SK-N-SH (cell line): ENCODE measurements around the gene DUSP3. TPM values are rescaled to one million over a fixed set of nuclear protein-coding genes. Genes with fewer than 3 reads are reported as not detected.

ENCODE experiments used
- CTCF ChIA-PET: fragments of 300-600, 350-600 bp; formaldehyde crosslinking; extraction: SDS; loops from one replicate; lab custom pipeline; 2021; lab: Yijun Ruan, JAX
- POLR2A ChIA-PET: fragments of 350-600 bp; sonication (Branson Sonifier 250); formaldehyde crosslinking; extraction: SDS; loops from one replicate; lab custom pipeline; 2020; ENCODE audit warnings: antibody characterized with exemption, inconsistent platforms; lab: Yijun Ruan, JAX
- DNase-seq: peaks from one replicate; pipeline ENCODE4 v3.0.0; 2012
- H2AFZ ChIP-seq: fragments of 200-600 bp; sonication (generic); 2 replicates; pipeline ENCODE4 v1.8.1; 2016; ENCODE audit warnings: antibody characterized with exemption, mild to moderate bottlenecking, low read depth
- H3F3A ChIP-seq: fragments of 200-600 bp; sonication (generic); replicated peaks from 2 replicates; pipeline ENCODE3; 2016; ENCODE audit warnings: antibody characterized with exemption, mild to moderate bottlenecking; ENCODE audit not compliant: insufficient read depth
- H3K27ac ChIP-seq, 2 experiments: fragments of 200-500 bp in 1 of 2; fragments of 200-600 bp in 1 of 2; sonication (Bioruptor generic) in 1 of 2; sonication (generic), shearing (Covaris generic) in 1 of 2; 2 replicates each; pipeline versions ENCODE4 v1.5.1 to v1.6.1; 2014 to 2016; ENCODE audit warnings: low read depth in 2 of 2, inconsistent platforms in 1 of 2, low read length in 1 of 2, mild to moderate bottlenecking in 1 of 2, mixed read lengths in 1 of 2
- H3K27me3 ChIP-seq: fragments of 200-600 bp; sonication (generic), shearing (Covaris generic); 2 replicates; pipeline ENCODE4 v1.6.1; 2016; ENCODE audit warnings: mixed run types; ENCODE audit not compliant: insufficient read depth
- H3K36me3 ChIP-seq, 2 experiments: fragments of 200-500 bp in 1 of 2; fragments of 200-600 bp in 1 of 2; sonication (Bioruptor generic) in 1 of 2; sonication (generic) in 1 of 2; replicated peaks in 1 of 2; 2 replicates each; pipeline versions ENCODE3 to v1.5.1; 2014 to 2016; ENCODE audit warnings: low read length in 1 of 2, mild to moderate bottlenecking in 1 of 2; ENCODE audit not compliant: insufficient read depth in 2 of 2, control insufficient read depth in 1 of 2
- H3K4me1 ChIP-seq, 2 experiments: fragments of 200-500 bp in 1 of 2; fragments of 200-600 bp in 1 of 2; sonication (Bioruptor generic) in 1 of 2; sonication (generic), shearing (Covaris generic) in 1 of 2; 2 replicates each; pipeline versions ENCODE4 v1.5.1 to v1.6.1; 2014 to 2016; ENCODE audit warnings: low read depth in 1 of 2, low read length in 1 of 2, mixed run types in 1 of 2; ENCODE audit not compliant: insufficient read depth in 2 of 2, control insufficient read depth in 1 of 2
- H3K4me2 ChIP-seq: fragments of 200-600 bp; sonication (generic), shearing (Covaris generic); 2 replicates; pipeline ENCODE4 v1.6.1; 2017; ENCODE audit warnings: mixed run types
- H3K4me3 ChIP-seq, 2 experiments: fragments of 200-500 bp in 1 of 2; fragments of 200-600 bp in 1 of 2; sonication (Bioruptor generic) in 1 of 2; sonication (generic), shearing (Covaris generic) in 1 of 2; 2 replicates each; pipeline versions ENCODE4 v1.5.1 to v1.8.1; 2014 to 2016; ENCODE audit warnings: low read depth in 2 of 2, inconsistent platforms in 1 of 2, low read length in 1 of 2, mild to moderate bottlenecking in 1 of 2, mixed read lengths in 1 of 2, moderate library complexity in 1 of 2
- H3K79me2 ChIP-seq: fragments of 200-600 bp; sonication (generic); 2 replicates; pipeline ENCODE4 v1.8.1; 2017; ENCODE audit warnings: mild to moderate bottlenecking; ENCODE audit not compliant: insufficient read depth
- H3K9ac ChIP-seq: fragments of 200-600 bp; sonication (generic); 2 replicates; pipeline ENCODE4 v1.6.1; 2017; ENCODE audit warnings: mixed run types
- H3K9me2 ChIP-seq: fragments of 200-600 bp; sonication (generic); 2 replicates; pipeline ENCODE4 v1.6.1; 2017; ENCODE audit warnings: mixed run types
- H3K9me3 ChIP-seq: fragments of 200-600 bp; sonication (generic); 2 replicates; pipeline ENCODE4 v1.6.1; 2017; ENCODE audit warnings: mixed run types, mild to moderate bottlenecking, moderate library complexity
- H4K20me1 ChIP-seq: fragments of 200-600 bp; sonication (generic); 2 replicates; pipeline ENCODE4 v1.6.1; 2017; ENCODE audit warnings: mild to moderate bottlenecking, mixed run types; ENCODE audit not compliant: insufficient read depth
- CHD2 ChIP-seq: fragments of 150-350 bp; IDR thresholded peaks from 2 replicates; pipeline ENCODE4 v1.6.1; 2018; ENCODE audit warnings: low read length; ENCODE audit not compliant: partially characterized antibody
- FOXJ3 ChIP-seq: sonication (generic); formaldehyde crosslinking; IDR thresholded peaks from 2 replicates; pipeline ENCODE4 v1.5.1; 2020; ENCODE audit warnings: mild to moderate bottlenecking, missing genetic modification reagents
- GABPA ChIP-seq: IDR thresholded peaks from 2 replicates; pipeline ENCODE4 v1.4.0; 2012; ENCODE audit warnings: low read depth, mild to moderate bottlenecking
- MAX ChIP-seq: IDR thresholded peaks from 2 replicates; pipeline ENCODE4 v1.4.0; 2012; ENCODE audit warnings: low read depth
- MXI1 ChIP-seq: IDR thresholded peaks from 2 replicates; pipeline ENCODE4 v1.6.1; 2012; ENCODE audit warnings: mild to moderate bottlenecking, low read depth, low read length, improper control_type of control experiment
- POLR2AphosphoS5 ChIP-seq: IDR thresholded peaks from 2 replicates; pipeline ENCODE4 v1.6.1; 2012; ENCODE audit warnings: low read depth, low read length
- TAF1 ChIP-seq: IDR thresholded peaks from 2 replicates; pipeline ENCODE4 v1.6.1; 2012; ENCODE audit warnings: low read depth, mild to moderate bottlenecking, low read length, moderate library complexity, borderline replicate concordance
- USF1 ChIP-seq: IDR thresholded peaks from 2 replicates; pipeline ENCODE4 v1.4.0; 2012; ENCODE audit warnings: low read depth, borderline replicate concordance
- ZBTB33 ChIP-seq: IDR thresholded peaks from 2 replicates; pipeline ENCODE4 v1.4.0; 2012; ENCODE audit warnings: low read depth, borderline replicate concordance
- WGBS: methylation state at CpG from one replicate; pipeline ENCODE4 v1.1.6; 2017; ENCODE audit warnings: low lambda C conversion rate; 5-methylcytosine and 5-hydroxymethylcytosine counted together
- polyA plus RNA-seq, 3 experiments: library from polyadenylated mRNA; depleted of rRNA; stranded (reverse); fragments of >200 nt; gene quantifications; 2 replicates each; pipeline ENCODE4 v1.2.3, GENCODE V29; 2012

DUSP3 gene
- polyA plus RNA-seq, 1 of the 3 experiments (the other 2 are of a cell fraction), result 31.5 TPM

- no peak for TF ChIP-seq ZBTB33
- no peak for TF ChIP-seq USF1
Measured at GRCh38 chr17:43721537-43722268, 57.1 kb downstream of the DUSP3 start (continued).

GRCh38 chr17:43720311-43721060, 58.3 kb downstream of the DUSP3 start:
- Histone ChIP-seq H3K27ac (peak overlapping the region in 1 of 2 experiments; percentile 60; a peak in 1 of 4 replicates), H3K9me2 (no peaks in the 10 kb centered on the region), H3K79me2 (no peaks in the 10 kb centered on the region), H4K20me1 (no peaks in the 10 kb centered on the region), H3F3A (peaks cover 10% of the 10 kb centered on the region), H3K4me3 (peak overlapping the region; percentile 47 to 51), H2AFZ (peak overlapping the region; percentile 67), H3K4me1 (peaks cover 4 to 5% of the 10 kb centered on the region in 2 experiments; a peak in 2 of 4 replicates), H3K4me2 (peak overlapping the region; percentile 73), H3K36me3 (no peaks in the 10 kb centered on the region), H3K9me3 (no peaks in the 10 kb centered on the region), H3K27me3 (no peaks in the 10 kb centered on the region), H3K9ac (peak overlapping the region; percentile 57)
- CTCF ChIA-PET, result interaction anchor here (6.2 kb wide), 1 partner anchor 26 kb away, joined by 32 read pairs; no protein-coding TSS in a partner anchor
- DNase-seq, result peak; percentile 93
- TF ChIP-seq POLR2AphosphoS5 (peak; percentile 41; the same call in 1 of the 2 replicates), MXI1 (no peak), GABPA (no peak), MAX (peak; percentile 69; the same call in 1 of the 2 replicates), FOXJ3 (CRISPR knock-in tag) (0 out of 2 replicates have a peak, but pooled peaks have one; percentile 25), CHD2 (peak; percentile 25), TAF1 (peak; percentile 37; the same call in 1 of the 2 replicates)
- POLR2A ChIA-PET, result no interaction called here
- whole genome bisulfite sequencing, result 22% methylated on average over 36 of the region's 64 CpGs
